Midbrain (tissue), 1 donor: ENCODE measurements around the gene SPHKAP.
A peak's percentile ranks its signal among the peaks of the same experiment; 100 is the strongest.
"Not testable (repeated sequence)": the region's sequence is repeated elsewhere in the genome, so short reads cannot be mapped to it uniquely, and the experiment has no call there.

ENCODE experiments used
- DNase-seq: peaks from one replicate; lab custom pipeline; 2025; lab: John Stamatoyannopoulos, UW

The SPHKAP gene, protein sequence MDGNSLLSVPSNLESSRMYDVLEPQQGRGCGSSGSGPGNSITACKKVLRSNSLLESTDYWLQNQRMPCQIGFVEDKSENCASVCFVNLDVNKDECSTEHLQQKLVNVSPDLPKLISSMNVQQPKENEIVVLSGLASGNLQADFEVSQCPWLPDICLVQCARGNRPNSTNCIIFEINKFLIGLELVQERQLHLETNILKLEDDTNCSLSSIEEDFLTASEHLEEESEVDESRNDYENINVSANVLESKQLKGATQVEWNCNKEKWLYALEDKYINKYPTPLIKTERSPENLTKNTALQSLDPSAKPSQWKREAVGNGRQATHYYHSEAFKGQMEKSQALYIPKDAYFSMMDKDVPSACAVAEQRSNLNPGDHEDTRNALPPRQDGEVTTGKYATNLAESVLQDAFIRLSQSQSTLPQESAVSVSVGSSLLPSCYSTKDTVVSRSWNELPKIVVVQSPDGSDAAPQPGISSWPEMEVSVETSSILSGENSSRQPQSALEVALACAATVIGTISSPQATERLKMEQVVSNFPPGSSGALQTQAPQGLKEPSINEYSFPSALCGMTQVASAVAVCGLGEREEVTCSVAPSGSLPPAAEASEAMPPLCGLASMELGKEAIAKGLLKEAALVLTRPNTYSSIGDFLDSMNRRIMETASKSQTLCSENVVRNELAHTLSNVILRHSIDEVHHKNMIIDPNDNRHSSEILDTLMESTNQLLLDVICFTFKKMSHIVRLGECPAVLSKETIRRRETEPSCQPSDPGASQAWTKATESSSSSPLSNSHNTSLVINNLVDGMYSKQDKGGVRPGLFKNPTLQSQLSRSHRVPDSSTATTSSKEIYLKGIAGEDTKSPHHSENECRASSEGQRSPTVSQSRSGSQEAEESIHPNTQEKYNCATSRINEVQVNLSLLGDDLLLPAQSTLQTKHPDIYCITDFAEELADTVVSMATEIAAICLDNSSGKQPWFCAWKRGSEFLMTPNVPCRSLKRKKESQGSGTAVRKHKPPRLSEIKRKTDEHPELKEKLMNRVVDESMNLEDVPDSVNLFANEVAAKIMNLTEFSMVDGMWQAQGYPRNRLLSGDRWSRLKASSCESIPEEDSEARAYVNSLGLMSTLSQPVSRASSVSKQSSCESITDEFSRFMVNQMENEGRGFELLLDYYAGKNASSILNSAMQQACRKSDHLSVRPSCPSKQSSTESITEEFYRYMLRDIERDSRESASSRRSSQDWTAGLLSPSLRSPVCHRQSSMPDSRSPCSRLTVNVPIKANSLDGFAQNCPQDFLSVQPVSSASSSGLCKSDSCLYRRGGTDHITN (N-terminal part only)

DNA sequence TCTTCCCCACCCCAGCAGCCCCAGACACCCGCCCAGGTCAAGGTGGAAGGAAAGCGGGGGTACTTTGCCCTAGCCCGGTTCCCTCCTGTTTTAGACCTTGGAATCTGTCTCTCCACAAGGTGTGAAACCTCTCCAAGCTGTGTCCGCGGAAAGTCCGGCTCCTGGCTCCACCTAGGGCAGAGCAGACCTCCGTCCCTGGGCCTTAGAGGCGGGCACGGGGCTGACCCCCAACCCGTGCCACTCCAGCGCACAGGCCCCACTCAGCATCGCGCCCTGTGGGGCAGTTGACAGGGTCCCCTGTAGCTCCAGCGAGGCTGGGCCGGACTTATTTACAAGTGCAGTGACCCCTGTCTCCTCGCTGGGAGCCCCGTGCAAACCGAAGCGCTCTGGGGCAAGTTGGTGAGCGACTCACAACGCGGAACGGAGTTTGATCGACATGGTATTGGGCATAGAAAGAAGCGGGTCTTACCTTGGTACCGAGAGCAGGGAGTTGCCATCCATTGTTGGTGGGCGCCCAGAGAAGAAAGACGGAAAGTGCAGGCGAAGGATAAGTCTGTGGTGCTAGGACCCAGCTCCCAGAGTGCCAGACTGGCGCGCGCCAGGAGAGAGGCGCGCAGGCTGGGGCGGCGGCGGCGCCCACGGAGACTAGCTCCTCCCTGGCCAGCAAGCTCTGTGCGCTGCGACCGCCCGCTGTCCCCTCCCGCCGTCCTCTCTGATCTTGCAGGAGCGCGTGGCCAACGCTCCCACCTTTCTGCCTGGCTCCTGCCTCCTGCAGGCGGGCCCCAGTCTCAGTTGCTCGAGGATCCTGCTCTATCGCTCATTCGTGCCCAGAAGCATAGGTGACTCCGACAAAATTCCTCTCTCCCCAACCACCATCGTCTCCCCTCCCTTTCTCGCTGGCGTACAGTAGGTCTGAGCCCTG, at the start of gene SPHKAP:
SPHKAP (minus strand) TSS at position 590 of the 922 bp plus-strand sequence; CDS start at position 501, 89 bp downstream.
- no peak for DNase-seq

DNA sequence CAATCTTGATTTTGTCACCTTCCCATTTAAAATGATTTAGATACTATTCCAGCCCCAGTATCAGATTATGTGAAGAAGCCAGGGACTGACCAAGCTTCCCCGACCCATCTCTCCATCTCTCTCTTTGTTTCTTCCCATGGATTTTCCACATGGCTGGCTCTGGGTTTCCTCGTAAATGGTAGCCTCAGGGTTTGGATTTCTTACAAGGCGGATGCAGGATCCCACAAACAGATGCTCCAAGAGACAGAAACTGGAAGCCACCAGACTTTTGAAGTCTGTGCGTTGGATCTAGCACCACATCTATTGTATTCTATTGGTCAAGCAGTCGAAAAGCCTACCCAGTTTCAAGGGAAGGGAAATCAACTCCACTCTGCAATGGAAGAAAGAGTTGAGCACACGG, 46.0 kb upstream of the SPHKAP start:
- no peak for DNase-seq

DNA sequence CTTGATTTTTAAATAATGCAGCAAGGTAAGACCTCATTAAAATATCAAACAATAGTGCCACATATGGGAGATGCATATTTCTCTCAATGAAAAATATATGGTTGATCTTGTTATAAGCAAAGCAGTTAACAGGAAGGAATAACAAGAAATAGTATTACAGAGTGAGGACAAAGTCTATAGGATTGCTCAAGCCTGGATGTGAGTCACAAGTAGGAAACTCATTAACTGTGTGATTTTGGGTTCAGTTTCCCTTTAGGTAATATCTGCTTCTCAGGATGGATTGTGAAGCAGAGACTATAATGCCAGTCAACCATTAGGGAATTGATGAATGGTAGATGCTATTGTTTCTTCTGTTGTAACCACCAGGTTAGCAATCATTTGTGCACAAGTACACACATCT, 42.9 kb upstream of the SPHKAP start:
- DNase-seq: no peak

DNA sequence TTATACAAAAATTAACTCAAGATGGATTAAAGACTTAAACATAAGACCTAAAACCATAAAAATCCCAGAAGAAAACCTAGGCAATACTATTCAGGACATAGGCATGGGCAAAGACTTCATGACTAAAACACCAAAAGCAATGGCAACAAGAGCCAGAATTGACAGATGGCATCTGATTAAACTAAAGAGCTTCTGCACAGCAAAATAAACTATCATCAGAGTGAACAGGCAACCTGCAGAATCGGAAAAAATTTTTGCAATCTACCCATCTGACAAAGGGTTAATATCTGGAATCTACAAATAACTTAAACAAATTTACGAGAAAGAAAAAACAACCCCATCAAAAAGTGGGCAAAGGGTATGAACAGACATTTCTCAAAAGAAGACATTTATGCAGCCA, 37.1 kb upstream of the SPHKAP start:
- DNase-seq: not testable (repeated sequence)

- no peak for DNase-seq
Measured at GRCh38 chr2:228197504-228197903, 16.0 kb upstream of the SPHKAP start.

GRCh38 chr2:228180181-228181097, 1.0 kb downstream of the SPHKAP start:
- peak; percentile 3 for DNase-seq

DNA sequence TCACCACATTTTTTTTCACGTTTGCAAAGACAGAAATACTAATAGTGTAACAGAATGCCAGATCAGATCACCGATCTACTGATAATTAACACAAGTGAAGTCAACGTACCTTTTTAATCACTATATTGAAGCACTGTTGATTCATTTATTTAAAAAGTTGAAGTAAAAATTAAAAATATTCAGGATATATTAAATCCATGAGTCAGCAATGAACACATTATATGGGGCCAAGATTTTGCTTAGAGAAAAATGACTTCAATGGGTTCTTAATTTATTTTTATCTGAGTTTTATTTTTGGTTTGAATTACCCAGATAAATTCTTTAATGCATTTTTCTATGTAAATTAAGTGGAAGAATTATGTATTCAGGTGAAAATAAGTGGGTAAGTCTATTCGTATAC, 14.2 kb downstream of the SPHKAP start:
- no peak for DNase-seq

DNA sequence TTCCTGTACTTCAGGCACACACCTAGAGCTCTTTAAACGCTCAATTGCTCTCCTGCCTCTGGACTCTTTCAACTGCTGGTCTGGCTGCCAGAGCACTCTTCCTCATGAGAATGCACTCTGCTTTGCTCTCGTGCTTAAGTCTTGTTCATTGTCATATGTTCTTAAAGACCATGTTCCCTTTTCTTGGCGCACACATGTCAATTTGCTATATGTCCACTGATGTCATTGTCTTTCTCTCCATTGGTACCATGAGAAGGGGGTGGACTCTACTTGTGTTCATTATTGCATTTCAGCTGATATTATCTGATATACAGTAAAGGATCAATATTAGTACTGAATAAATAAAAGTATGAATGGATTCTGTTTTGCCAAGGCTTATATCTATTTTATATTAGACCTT, 16.8 kb downstream of the SPHKAP start:
- no peak for DNase-seq

DNA sequence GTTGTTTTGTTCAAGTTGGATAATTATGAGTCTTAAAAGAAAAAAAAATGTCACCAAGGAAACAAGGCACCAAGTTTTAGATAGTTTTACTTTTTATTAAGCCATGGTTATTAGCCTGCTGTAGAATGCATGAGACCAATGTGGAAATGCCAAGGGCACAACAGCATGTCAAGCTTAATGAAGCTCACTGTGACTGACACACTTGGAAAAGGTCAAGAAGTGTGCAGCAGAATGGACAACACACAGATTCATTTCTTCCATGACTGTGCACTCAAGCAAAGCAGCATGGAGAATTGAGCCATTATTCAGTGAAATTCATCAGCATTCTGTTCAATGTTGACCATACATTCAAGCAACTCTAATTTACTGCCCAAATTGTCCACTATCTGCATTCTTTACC, 23.6 kb downstream of the SPHKAP start:
- no peak for DNase-seq

GRCh38 chr2:228144961-228145360, 36.5 kb downstream of the SPHKAP start:
- no peak for DNase-seq

- DNase-seq: no peak
Measured at GRCh38 chr2:228140934-228141528, 40.5 kb downstream of the SPHKAP start.

- no peak for DNase-seq
Measured at GRCh38 chr2:228136027-228136426, 45.5 kb downstream of the SPHKAP start.

DNA sequence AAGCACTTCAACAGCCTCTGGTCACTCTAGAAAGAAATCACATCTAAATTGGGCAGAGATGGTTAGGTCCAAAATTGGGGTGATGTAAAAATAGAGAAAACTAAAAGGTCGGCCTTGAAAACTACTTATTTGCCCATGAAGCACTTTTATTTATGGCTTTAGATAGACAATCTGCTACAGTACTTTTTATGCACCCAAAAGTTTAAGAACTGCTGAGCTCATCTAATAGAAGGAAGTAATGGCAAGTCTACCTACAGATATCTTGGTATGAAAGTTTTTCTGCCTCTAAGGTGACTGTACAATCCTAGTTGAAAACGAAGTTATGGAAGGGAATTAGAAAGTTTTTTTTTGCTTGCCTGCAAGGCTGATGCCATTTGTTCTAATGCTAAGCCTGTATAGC, 46.2 kb downstream of the SPHKAP start:
- DNase-seq: no peak

GRCh38 chr2:228131833-228132232, 49.7 kb downstream of the SPHKAP start:
- DNase-seq: no peak

DNA sequence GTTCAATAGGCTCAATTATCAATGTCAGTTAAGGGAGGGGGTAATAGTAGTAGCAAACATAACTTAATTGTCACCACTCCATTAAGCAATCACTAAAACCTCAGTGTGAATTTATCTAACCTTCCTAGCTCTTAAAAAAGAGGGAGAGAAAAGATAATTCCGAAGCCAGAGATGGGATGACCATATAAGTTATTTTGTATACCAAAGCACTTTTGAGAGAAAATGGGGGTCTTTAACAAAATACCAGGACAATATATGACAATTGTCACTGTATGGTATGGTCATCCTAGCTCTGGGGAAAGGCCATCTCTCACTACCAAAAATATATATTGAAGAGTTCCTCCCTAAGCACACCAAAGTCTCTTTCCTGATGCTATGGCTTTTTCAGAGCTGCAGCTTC, 55.1 kb downstream of the SPHKAP start:
- DNase-seq: no peak

DNA sequence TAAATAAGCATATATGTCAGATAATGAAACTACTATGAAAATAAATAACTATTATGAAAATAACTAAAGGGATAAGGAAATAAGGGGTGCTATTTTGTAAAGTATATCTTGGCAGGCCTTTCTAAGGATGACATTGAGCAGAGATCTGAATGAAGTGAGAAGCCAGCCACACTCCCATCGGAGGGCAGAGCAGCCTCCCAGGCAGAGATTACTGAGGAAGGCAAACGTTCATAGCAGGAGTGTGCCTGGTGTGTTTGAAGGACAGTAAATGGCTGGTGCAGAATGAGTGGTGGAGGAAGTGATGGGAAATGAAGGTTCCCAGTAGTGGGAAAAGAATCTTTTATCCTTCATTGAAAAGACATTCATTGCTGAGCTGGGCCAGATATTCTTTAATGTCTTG, 62.5 kb downstream of the SPHKAP start:
- no peak for DNase-seq

GRCh38 chr2:228107846-228108245, 73.6 kb downstream of the SPHKAP start:
- DNase-seq: no peak

DNA sequence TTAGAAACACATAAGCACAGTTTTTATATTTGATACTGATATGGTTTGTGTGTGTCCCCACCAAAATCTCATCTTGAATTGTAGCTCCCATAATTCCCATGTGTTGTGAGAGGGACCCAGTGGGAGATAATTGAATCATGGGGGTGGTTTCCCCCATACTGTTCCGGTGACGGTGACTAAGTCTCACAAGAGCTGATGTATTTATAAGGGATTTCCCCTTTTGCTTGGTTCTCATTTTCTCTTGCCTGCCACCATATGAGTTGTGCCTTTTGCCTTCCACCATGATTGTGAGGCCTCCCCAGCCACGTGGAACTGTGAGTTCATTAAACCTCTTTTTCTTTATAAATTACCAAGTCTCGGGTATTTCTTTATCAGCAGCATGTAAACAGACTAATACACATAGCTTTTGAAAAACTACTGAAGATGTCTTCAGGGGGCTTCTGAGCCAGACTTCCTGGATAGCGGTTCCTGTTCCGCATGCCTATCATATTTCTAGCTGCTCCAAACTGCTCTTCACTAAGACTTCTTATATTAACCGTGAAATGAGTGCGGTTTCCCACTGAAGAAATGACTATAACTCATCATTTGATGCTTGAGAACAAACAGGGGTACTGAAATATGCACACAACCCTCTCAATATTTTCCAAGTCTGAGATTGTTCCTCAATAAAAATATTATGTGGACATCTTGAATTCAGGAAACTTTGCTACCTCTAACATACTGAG, 75.8 kb downstream of the SPHKAP start:
- DNase-seq: no peak

GRCh38 chr2:228104215-228104614, 77.3 kb downstream of the SPHKAP start:
- no peak for DNase-seq
